ENCODE measurements around the gene ENOPH1. TPM values are rescaled to one million over a fixed set of nuclear protein-coding genes. Genes with fewer than 3 reads are reported as not detected.

ENOPH1 gene
- total RNA-seq, 3 donors from 2014 or later (not counting 1 experiment from before 2014, with no cell fraction given): 21.0 to 26.1 (median 25.0) TPM

GRCh38 chr4:82394896-82395295, 35.5 kb upstream of the ENOPH1 start:
- no peak overlapping the region for H3K27ac ChIP-seq (ENCODE audit: low read length)
- DNase-seq (no peak), ATAC-seq (no peak)
- H3K36me3 ChIP-seq (ENCODE audit: control insufficient read depth, insufficient read depth, low read length): no peaks in the 10 kb centered on the region
- no peaks in the 10 kb centered on the region for H3K27me3 ChIP-seq (ENCODE audit: control insufficient read depth, insufficient read depth, low read length)
- no peak overlapping the region for H3K4me3 ChIP-seq (ENCODE audit: low read length)
- Mint-ChIP-seq H3K27ac (no peak overlapping the region), H3K4me1 (no peaks in the 10 kb centered on the region), H3K4me3 (no peak overlapping the region), H3K36me3 (no peaks in the 10 kb centered on the region), H3K27me3 (ENCODE audit: low read depth in 2 of 2) (no peaks in the 10 kb centered on the region), H3K9me3 (no peaks in the 10 kb centered on the region)
- 89% methylated on average over 3 of the region's 3 CpGs for WGBS (ENCODE audit: insufficient coverage)
- TF ChIP-seq CTCF (IDR thresholded peaks at IDR 0.05): no peak
- no peaks in the 10 kb centered on the region for H3K4me1 ChIP-seq (ENCODE audit: control insufficient read depth, insufficient read depth, low read length)
- intact Hi-C loops (cut with micrococcal nuclease): no loop called here
- no peaks in the 10 kb centered on the region for H3K9me3 ChIP-seq (ENCODE audit: control insufficient read depth, insufficient read depth, low read length)

- DNase-seq (no peak), ATAC-seq (no peak)
- H3K9me3 ChIP-seq (ENCODE audit: control insufficient read depth, insufficient read depth, low read length): no peaks in the 10 kb centered on the region
- no peak overlapping the region for H3K27ac ChIP-seq (ENCODE audit: low read length)
- WGBS (ENCODE audit: insufficient coverage): 94% methylated on average over 3 of the region's 3 CpGs
- H3K4me3 ChIP-seq (ENCODE audit: low read length): no peak overlapping the region
- H3K27me3 ChIP-seq (ENCODE audit: control insufficient read depth, insufficient read depth, low read length): no peaks in the 10 kb centered on the region
- Mint-ChIP-seq H3K27ac (no peak overlapping the region), H3K27me3 (ENCODE audit: low read depth in 2 of 2) (peaks cover 6 to 11% of the 10 kb centered on the region in 2 donors), H3K4me3 (no peak overlapping the region), H3K36me3 (no peaks in the 10 kb centered on the region), H3K4me1 (no peaks in the 10 kb centered on the region), H3K9me3 (no peaks in the 10 kb centered on the region)
- no peaks in the 10 kb centered on the region for H3K4me1 ChIP-seq (ENCODE audit: control insufficient read depth, insufficient read depth, low read length)
- intact Hi-C loops (cut with micrococcal nuclease): no loop called here
- no peaks in the 10 kb centered on the region for H3K36me3 ChIP-seq (ENCODE audit: control insufficient read depth, insufficient read depth, low read length)
- no peak for TF ChIP-seq CTCF (IDR thresholded peaks at IDR 0.05)
Measured at GRCh38 chr4:82397527-82397926, 32.9 kb upstream of the ENOPH1 start.

- DNase-seq: no peak
- H3K36me3 ChIP-seq (ENCODE audit: control insufficient read depth, insufficient read depth, low read length): no peaks in the 10 kb centered on the region
- no CpG with 5 or more reads among the region's 1 CpG for WGBS (ENCODE audit: insufficient coverage)
- Mint-ChIP-seq H3K27ac (no peak overlapping the region), H3K4me1 (no peaks in the 10 kb centered on the region), H3K4me3 (no peak overlapping the region), H3K9me3 (no peaks in the 10 kb centered on the region), H3K36me3 (no peaks in the 10 kb centered on the region), H3K27me3 (ENCODE audit: low read depth in 2 of 2) (peaks cover 9 to 11% of the 10 kb centered on the region in 2 donors)
- no peak overlapping the region for H3K4me3 ChIP-seq (ENCODE audit: low read length)
- no peaks in the 10 kb centered on the region for H3K9me3 ChIP-seq (ENCODE audit: control insufficient read depth, insufficient read depth, low read length)
- no peak overlapping the region for H3K27ac ChIP-seq (ENCODE audit: low read length)
- H3K27me3 ChIP-seq (ENCODE audit: control insufficient read depth, insufficient read depth, low read length): no peaks in the 10 kb centered on the region
- H3K4me1 ChIP-seq (ENCODE audit: control insufficient read depth, insufficient read depth, low read length): no peaks in the 10 kb centered on the region
- ATAC-seq: no peak
- intact Hi-C loops (cut with micrococcal nuclease): no loop called here
- TF ChIP-seq CTCF (IDR thresholded peaks at IDR 0.05): no peak
Measured at GRCh38 chr4:82398263-82398662, 32.1 kb upstream of the ENOPH1 start.

- H3K27ac ChIP-seq (ENCODE audit: low read length): no peak overlapping the region
- ATAC-seq (no peak), DNase-seq (no peak)
- intact Hi-C loops (cut with micrococcal nuclease): no loop called here
- Mint-ChIP-seq H3K36me3 (no peaks in the 10 kb centered on the region), H3K4me3 (no peak overlapping the region), H3K27ac (no peak overlapping the region), H3K4me1 (no peaks in the 10 kb centered on the region), H3K9me3 (no peaks in the 10 kb centered on the region), H3K27me3 (ENCODE audit: low read depth in 2 of 2) (peaks cover 9 to 11% of the 10 kb centered on the region in 2 donors)
- no peaks in the 10 kb centered on the region for H3K36me3 ChIP-seq (ENCODE audit: control insufficient read depth, insufficient read depth, low read length)
- TF ChIP-seq CTCF (IDR thresholded peaks at IDR 0.05): no peak
- H3K9me3 ChIP-seq (ENCODE audit: control insufficient read depth, insufficient read depth, low read length): no peaks in the 10 kb centered on the region
- WGBS (ENCODE audit: insufficient coverage): 96% methylated on average over 7 of the region's 7 CpGs
- no peaks in the 10 kb centered on the region for H3K4me1 ChIP-seq (ENCODE audit: control insufficient read depth, insufficient read depth, low read length)
- H3K27me3 ChIP-seq (ENCODE audit: control insufficient read depth, insufficient read depth, low read length): no peaks in the 10 kb centered on the region
- H3K4me3 ChIP-seq (ENCODE audit: low read length): no peak overlapping the region
Measured at GRCh38 chr4:82401600-82401999, 28.8 kb upstream of the ENOPH1 start.
